Upper lobe of right lung (tissue), 1 donor: ENCODE data around the gene IQSEC1. TPM values are rescaled to one million over a fixed set of nuclear protein-coding genes. Genes with fewer than 3 reads are reported as not detected.

Experiments
- ATAC-seq: fragments of 200-7000 bp; cut with Tn5 transposase; one replicate; pipeline ENCODE4 v1.9.1; 2020; ENCODE audit warnings: mild to moderate bottlenecking, moderate library complexity
- DNase-seq: peaks from one replicate; pipeline ENCODE4 v3.0.0-alpha.2; 2020
- H3K27ac ChIP-seq: fragments of 200-600 bp; one replicate; pipeline ENCODE4 v1.8.0; 2022
- H3K27me3 ChIP-seq: fragments of 200-600 bp; one replicate; pipeline ENCODE4 v1.8.0; 2022; ENCODE audit warnings: mild to moderate bottlenecking
- H3K36me3 ChIP-seq: fragments of 200-600 bp; one replicate; pipeline ENCODE4 v1.8.0; 2022
- H3K4me1 ChIP-seq: fragments of 200-600 bp; one replicate; pipeline ENCODE4 v1.8.0; 2022
- H3K4me3 ChIP-seq: fragments of 200-600 bp; one replicate; pipeline ENCODE4 v1.8.0; 2022; ENCODE audit warnings: mild to moderate bottlenecking
- H3K9me3 ChIP-seq: fragments of 200-600 bp; one replicate; pipeline ENCODE4 v1.8.0; 2022
- CTCF ChIP-seq: fragments of 200-600 bp; IDR thresholded peaks from one replicate; pipeline ENCODE4 v1.8.0; 2022; ENCODE audit warnings: antibody characterized with exemption
- intact Hi-C: fragments of 100-400 bp; cut with DNase I; formaldehyde crosslinking; loops from one replicate; pipeline ENCODE4 v1.11.0; 2022
- total RNA-seq: library from RNA; stranded (reverse); fragmentation: NEBNext Ultra II Directional; extraction: Animal tissue kit (Norgen Biotek cat#: 25700); gene quantifications from one replicate; pipeline ENCODE4 v1.2.1, GENCODE V29; 2021
- donor health status: DM: no; HTN: yes; CAD: no; lungs with severe emphysema.

Gene IQSEC1
- total RNA-seq, 1 donor from 2014 or later, result 61.6 TPM

- peak; percentile 46 for DNase-seq
- Histone ChIP-seq H3K4me3 (no peak overlapping the region), H3K27me3 (no peaks in the 10 kb centered on the region), H3K27ac (no peak overlapping the region), H3K36me3 (no peaks in the 10 kb centered on the region), H3K4me1 (peaks cover 10% of the 10 kb centered on the region), H3K9me3 (no peaks in the 10 kb centered on the region)
- no peak for ATAC-seq
- intact Hi-C loops, result no loop called here
- no peak for TF ChIP-seq CTCF
Measured at GRCh38 chr3:13023235-13023970, 49.8 kb downstream of the IQSEC1 start.

GRCh38 chr3:13022348-13023234 lies 50.6 kb downstream of the IQSEC1 start:
- DNase-seq (no peak), ATAC-seq (no peak)

GRCh38 chr3:13021141-13022114 lies 51.8 kb downstream of the IQSEC1 start:
- intact Hi-C loops, result no loop called here
- peak overlapping the region; percentile 11 for H3K27ac ChIP-seq
- DNase-seq, result no peak
- H3K9me3 ChIP-seq, result no peaks in the 10 kb centered on the region
- ATAC-seq, result no peak
- H3K36me3 ChIP-seq, result no peaks in the 10 kb centered on the region
- H3K4me3 ChIP-seq, result no peak overlapping the region
- TF ChIP-seq CTCF, result no peak
- no peaks in the 10 kb centered on the region for H3K27me3 ChIP-seq
- H3K4me1 ChIP-seq, result peaks cover 24% of the 10 kb centered on the region

More at GRCh38 chr3:13022348-13023234, 50.6 kb downstream of the IQSEC1 start:
- H3K36me3 ChIP-seq, result no peaks in the 10 kb centered on the region
- no peak for TF ChIP-seq CTCF
- H3K4me3 ChIP-seq, result no peak overlapping the region
- H3K27ac ChIP-seq, result no peak overlapping the region
- intact Hi-C loops, result no loop called here
- no peaks in the 10 kb centered on the region for H3K27me3 ChIP-seq
- peaks cover 17% of the 10 kb centered on the region for H3K4me1 ChIP-seq
- no peaks in the 10 kb centered on the region for H3K9me3 ChIP-seq

GRCh38 chr3:13020159-13020750 lies 53.0 kb downstream of the IQSEC1 start:
- Histone ChIP-seq H3K4me3 (no peak overlapping the region), H3K9me3 (no peaks in the 10 kb centered on the region), H3K27ac (no peak overlapping the region), H3K27me3 (no peaks in the 10 kb centered on the region), H3K36me3 (no peaks in the 10 kb centered on the region), H3K4me1 (peaks cover 30% of the 10 kb centered on the region)
- no peak for TF ChIP-seq CTCF
- ATAC-seq (no peak), DNase-seq (no peak)
- intact Hi-C loops, result no loop called here
